Body of pancreas (tissue), 4 donors: ENCODE measurements around the gene FAM20B. TPM values are rescaled to one million over a fixed set of nuclear protein-coding genes. Genes with fewer than 3 reads are reported as not detected.
"Not testable (repeated sequence)": the region's sequence is repeated elsewhere in the genome, so short reads cannot be mapped to it uniquely, and the experiment has no call there.

Source experiments
- ATAC-seq: fragments of 150-250 bp; one replicate; pipeline ENCODE4 v1.9.1; 2016
- DNase-seq, 4 donors: peaks; one replicate each; pipeline ENCODE4 v3.0.0-alpha.2; 2019
- H3K27ac ChIP-seq, 4 donors: fragments of 200-600 bp; sonication (generic); 1 replicate in 3 of 4; 2 replicates in 1 of 4; pipeline versions ENCODE4 v1.5.1 to v1.6.1; 2016 to 2019; ENCODE audit warnings: mild to moderate bottlenecking in 1 of 4, mixed read lengths in 1 of 4, moderate library complexity in 1 of 4
- H3K27me3 ChIP-seq, 2 donors: fragments of 200-600 bp; sonication (generic); one replicate each; pipeline ENCODE4 v1.6.0; 2016; ENCODE audit warnings: mild to moderate bottlenecking in 1 of 2
- H3K36me3 ChIP-seq, 2 donors: fragments of 200-600 bp; sonication (generic); replicated peaks in 1 of 2; 2 replicates each; pipeline ENCODE4 v1.5.1; 2016; ENCODE audit warnings: low read depth in 2 of 2; ENCODE audit not compliant: insufficient read depth in 1 of 2
- H3K4me1 ChIP-seq: fragments of 200-600 bp; sonication (generic); one replicate; pipeline ENCODE4 v1.6.0; 2016
- H3K4me3 ChIP-seq, 2 donors: fragments of 200-600 bp; sonication (generic); 1 replicate in 1 of 2; 2 replicates in 1 of 2; pipeline ENCODE4 v1.5.1; 2016 to 2019
- H3K9me3 ChIP-seq, 3 donors: fragments of 200-600 bp; sonication (generic); 1 replicate in 2 of 3; 2 replicates in 1 of 3; pipeline ENCODE4 v1.5.1; 2016
- POLR2A ChIP-seq, 3 donors: fragments of 450-650 bp; IDR thresholded peaks; one replicate each; pipeline ENCODE4 v1.6.1; 2016; ENCODE audit warnings: antibody characterized with exemption in 3 of 3, mild to moderate bottlenecking in 2 of 3
- WGBS, 2 donors: methylation state at CpG; one replicate each; pipeline ENCODE4 v1.1.5; 2017; 5-methylcytosine and 5-hydroxymethylcytosine counted together
- intact Hi-C: fragments of 100-400 bp; cut with DNase I; formaldehyde crosslinking; loops from one replicate; pipeline ENCODE4 v1.15.1; 2023
- total RNA-seq, 2 donors: library from RNA; depleted of rRNA; stranded (reverse); fragments of >200 nt; gene quantifications; one replicate each; pipeline ENCODE4 v1.1.0, GENCODE V29; 2016
- TF ChIP-seq, protein P1 (sequence below), 7 experiments: fragments of 450-650 bp in 4 of 7; fragments of 200-600 bp in 3 of 7; sonication (generic) in 3 of 7; IDR thresholded peaks; one replicate each; pipeline ENCODE4 v1.5.1; 2016 to 2019; ENCODE audit warnings: antibody characterized with exemption in 7 of 7

The FAM20B gene
- total RNA-seq, 2 donors from 2014 or later: 11.4 to 11.9 TPM

DNA sequence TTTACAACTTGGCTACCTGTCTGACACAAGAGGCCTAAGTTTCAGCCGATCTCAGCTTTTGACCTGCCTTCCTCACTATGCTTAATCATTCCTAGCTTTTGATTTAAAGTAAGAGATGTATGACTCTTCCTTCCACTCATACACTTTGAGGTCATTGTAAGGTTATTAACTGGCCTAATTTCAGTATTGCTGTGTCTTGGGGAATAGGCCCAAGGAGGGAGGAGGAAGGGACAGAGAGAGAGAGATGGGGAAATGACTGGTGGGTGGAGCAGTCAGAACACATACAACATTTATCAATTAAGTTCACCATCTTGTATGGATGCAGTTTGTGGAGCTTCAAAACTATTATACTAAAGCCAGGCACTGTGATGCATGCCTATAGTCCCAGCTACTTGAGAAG, 28.3 kb upstream of the FAM20B start:
- intact Hi-C loops: no loop called here
- TF ChIP-seq, protein P1, sequence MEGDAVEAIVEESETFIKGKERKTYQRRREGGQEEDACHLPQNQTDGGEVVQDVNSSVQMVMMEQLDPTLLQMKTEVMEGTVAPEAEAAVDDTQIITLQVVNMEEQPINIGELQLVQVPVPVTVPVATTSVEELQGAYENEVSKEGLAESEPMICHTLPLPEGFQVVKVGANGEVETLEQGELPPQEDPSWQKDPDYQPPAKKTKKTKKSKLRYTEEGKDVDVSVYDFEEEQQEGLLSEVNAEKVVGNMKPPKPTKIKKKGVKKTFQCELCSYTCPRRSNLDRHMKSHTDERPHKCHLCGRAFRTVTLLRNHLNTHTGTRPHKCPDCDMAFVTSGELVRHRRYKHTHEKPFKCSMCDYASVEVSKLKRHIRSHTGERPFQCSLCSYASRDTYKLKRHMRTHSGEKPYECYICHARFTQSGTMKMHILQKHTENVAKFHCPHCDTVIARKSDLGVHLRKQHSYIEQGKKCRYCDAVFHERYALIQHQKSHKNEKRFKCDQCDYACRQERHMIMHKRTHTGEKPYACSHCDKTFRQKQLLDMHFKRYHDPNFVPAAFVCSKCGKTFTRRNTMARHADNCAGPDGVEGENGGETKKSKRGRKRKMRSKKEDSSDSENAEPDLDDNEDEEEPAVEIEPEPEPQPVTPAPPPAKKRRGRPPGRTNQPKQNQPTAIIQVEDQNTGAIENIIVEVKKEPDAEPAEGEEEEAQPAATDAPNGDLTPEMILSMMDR (IDR thresholded peaks at IDR 0.05): no peak
- TF ChIP-seq POLR2A (IDR thresholded peaks at IDR 0.05): no peak
- H3K27me3 ChIP-seq: no peaks in the 10 kb centered on the region
- WGBS, 2 donors: 83 to 85% methylated on average over 1 of the region's 1 CpG
- H3K36me3 ChIP-seq: no peaks in the 10 kb centered on the region
- no peaks in the 10 kb centered on the region for H3K9me3 ChIP-seq
- no peak overlapping the region for H3K4me3 ChIP-seq
- ATAC-seq: no peak
- H3K4me1 ChIP-seq: peaks cover 3% of the 10 kb centered on the region
- no peak for DNase-seq
- H3K27ac ChIP-seq: no peak overlapping the region

DNA sequence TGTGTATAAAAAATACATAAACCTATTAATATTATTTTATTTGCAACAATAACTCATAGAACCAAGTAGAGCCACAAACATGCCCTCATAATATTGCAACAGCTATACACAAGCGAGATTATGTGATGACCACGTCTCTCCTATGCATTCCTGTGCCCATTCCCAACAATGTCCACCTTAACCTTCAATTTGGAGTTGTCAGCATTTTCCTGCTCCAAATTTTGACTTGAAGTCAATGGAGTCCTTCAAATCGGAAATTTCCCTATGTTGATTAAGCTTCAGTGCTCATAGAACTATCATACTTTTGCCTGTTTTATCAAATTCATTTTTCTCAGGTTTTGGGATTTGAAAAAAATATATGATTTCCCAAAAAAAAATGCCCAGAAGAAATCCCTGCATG, 27.4 kb upstream of the FAM20B start:
- Histone ChIP-seq H3K27me3 (no peaks in the 10 kb centered on the region), H3K9me3 (no peaks in the 10 kb centered on the region), H3K36me3 (no peaks in the 10 kb centered on the region), H3K4me1 (peaks cover 9% of the 10 kb centered on the region), H3K27ac (no peak overlapping the region), H3K4me3 (no peak overlapping the region)
- ATAC-seq (no peak), DNase-seq (no peak)
- intact Hi-C loops: no loop called here
- WGBS, 2 donors: 82 to 83% methylated on average over 3 of the region's 3 CpGs
- TF ChIP-seq POLR2A (IDR thresholded peaks at IDR 0.05): no peak
- TF ChIP-seq, protein P1 (IDR thresholded peaks at IDR 0.05): no peak

DNA sequence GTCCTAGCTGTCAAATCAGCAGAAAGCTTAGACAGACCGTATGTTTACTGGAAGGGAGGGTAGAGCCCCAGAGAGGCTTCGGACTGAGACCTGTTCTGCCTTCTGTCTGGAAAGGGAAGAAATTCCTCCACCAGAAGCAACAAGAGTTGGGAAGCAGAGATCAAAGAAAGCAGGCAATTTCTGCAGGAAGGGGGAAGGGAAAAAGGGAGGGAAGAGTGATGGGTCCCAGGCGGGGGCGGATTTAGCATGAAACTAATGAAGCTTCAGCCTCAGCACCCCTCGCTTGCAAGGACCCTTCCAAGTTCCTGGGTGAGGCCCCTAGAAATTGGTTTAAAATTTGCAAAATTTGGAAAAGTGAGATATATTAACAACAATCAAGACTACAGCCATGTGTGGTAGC, 26.6 kb upstream of the FAM20B start:
- no peak for ATAC-seq
- peaks cover 9% of the 10 kb centered on the region for H3K4me1 ChIP-seq
- H3K36me3 ChIP-seq: no peaks in the 10 kb centered on the region
- no peaks in the 10 kb centered on the region for H3K9me3 ChIP-seq
- no peak overlapping the region for H3K4me3 ChIP-seq
- WGBS, 2 donors: 86 to 87% methylated on average over 5 of the region's 5 CpGs
- intact Hi-C loops: no loop called here
- H3K27me3 ChIP-seq: no peaks in the 10 kb centered on the region
- TF ChIP-seq POLR2A (IDR thresholded peaks at IDR 0.05): no peak
- TF ChIP-seq, protein P1 (IDR thresholded peaks at IDR 0.05): no peak
- no peak overlapping the region for H3K27ac ChIP-seq
- DNase-seq: no peak

DNA sequence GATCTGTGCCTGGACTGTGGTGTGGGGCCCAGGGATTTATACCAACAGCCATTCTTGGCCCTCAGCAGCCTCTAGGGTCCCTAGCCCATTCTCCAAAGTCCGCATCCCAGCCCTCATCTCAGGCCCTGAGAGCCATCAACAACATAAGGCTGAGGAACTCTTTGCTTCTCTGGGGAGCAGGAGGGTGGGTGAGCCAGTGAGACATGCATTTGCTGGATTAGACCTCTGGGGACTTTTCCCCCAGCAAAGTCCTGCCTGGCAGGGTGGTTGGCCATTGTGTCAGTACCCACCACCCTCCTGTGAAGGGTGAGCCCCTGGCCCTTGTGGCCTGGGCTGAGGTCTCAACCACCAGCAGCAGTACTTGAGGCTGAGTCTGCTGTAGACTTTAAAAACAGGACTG, 24.2 kb upstream of the FAM20B start:
- H3K27ac ChIP-seq: no peak overlapping the region
- no peaks in the 10 kb centered on the region for H3K27me3 ChIP-seq
- WGBS, 2 donors: 86 to 100% methylated on average over 1 of the region's 1 CpG
- DNase-seq: no peak
- TF ChIP-seq, protein P1 (IDR thresholded peaks at IDR 0.05): no peak
- TF ChIP-seq POLR2A (IDR thresholded peaks at IDR 0.05): no peak
- H3K4me1 ChIP-seq: peaks cover 9% of the 10 kb centered on the region
- intact Hi-C loops: no loop called here
- no peak for ATAC-seq
- no peak overlapping the region for H3K4me3 ChIP-seq
- H3K36me3 ChIP-seq: no peaks in the 10 kb centered on the region
- no peaks in the 10 kb centered on the region for H3K9me3 ChIP-seq

DNA sequence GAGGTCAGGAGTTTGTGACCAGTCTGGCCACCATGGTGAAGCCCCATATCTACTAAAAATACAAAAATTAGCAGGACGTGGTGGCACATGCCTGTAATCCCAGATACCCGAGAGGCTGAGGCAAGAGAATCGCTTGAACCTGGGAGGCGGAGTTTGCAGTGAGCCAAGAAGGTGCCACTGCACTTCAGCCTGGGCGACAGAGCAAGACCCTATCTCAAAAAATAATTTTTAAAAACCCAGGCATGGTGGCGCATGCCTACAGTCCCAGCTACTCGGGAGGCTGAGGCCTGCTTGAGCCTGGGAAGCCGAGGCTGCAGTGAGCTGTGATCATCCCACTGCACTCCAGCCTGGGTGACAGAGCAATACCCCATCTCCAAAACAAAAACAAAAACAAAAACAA, 23.6 kb upstream of the FAM20B start:
- intact Hi-C loops: not testable (repeated sequence)

More for the DNA sequence above, 23.6 kb upstream of the FAM20B start:
- H3K36me3 ChIP-seq, H3K4me3 ChIP-seq, ATAC-seq, H3K9me3 ChIP-seq, H3K27ac ChIP-seq, DNase-seq, H3K4me1 ChIP-seq, H3K27me3 ChIP-seq: not testable (repeated sequence)
- 78 to 83% methylated on average over 8 of the region's 8 CpGs for WGBS, 2 donors
